K562 (cell line): ENCODE results near the gene RAP1GAP2. TPM values are rescaled to one million over a fixed set of nuclear protein-coding genes. Genes with fewer than 3 reads are reported as not detected.

ENCODE experiments used
- ATAC-seq: fragments of 200-7000 bp; cut with Tn5 transposase; 3 replicates; pipeline ENCODE4 v1.9.1; 2020; ENCODE audit warnings: moderate library complexity
- BruUV-seq: library from RNA; stranded (reverse); fragments of 400-500 nt; replicated peaks from 2 replicates; lab custom pipeline; 2021; lab: Mats Ljungman, UMichigan
- CTCF ChIA-PET: fragments of 300-600 bp; formaldehyde crosslinking; extraction: SDS; loops from one replicate; lab custom pipeline; 2021; ENCODE audit warnings: low intra/inter-chr PET ratio; lab: Yijun Ruan, JAX
- POLR2A ChIA-PET: fragments of 300-600, 350-650 bp; sonication (Branson Sonifier 250); formaldehyde crosslinking; extraction: SDS; loops from one replicate; lab custom pipeline; 2021; ENCODE audit warnings: antibody characterized with exemption, inconsistent platforms; lab: Yijun Ruan, JAX
- DNase-seq, 4 experiments: peaks; one replicate each; pipeline versions ENCODE4 v3.0.0 to v3.0.0-alpha.2; 2011 to 2018; ENCODE audit warnings: low spot score in 3 of 4, mixed read lengths in 3 of 4; ENCODE audit errors: extremely low read depth in 1 of 4
- FAIRE-seq: peaks from 2 replicates; lab custom pipeline; 2011; peaks lifted over from hg19 to GRCh38; lab: Jason Lieb, UNC
- H2AFZ ChIP-seq: 2 replicates; pipeline ENCODE4 v1.6.0; 2011; ENCODE audit warnings: low read depth, low read length, control low read depth, inconsistent platforms
- H3K27ac ChIP-seq: fragments of 200-600 bp; 3 replicates; pipeline ENCODE4 v1.8.0; 2011; ENCODE audit warnings: low read depth, mild to moderate bottlenecking, control low read depth, inconsistent platforms, low read length, moderate library complexity, mixed read lengths; ENCODE audit errors: extremely low read depth
- H3K27me3 ChIP-seq, 2 experiments: fragments of 300-600 bp in 1 of 2; 2 replicates in 1 of 2; 3 replicates in 1 of 2; pipeline versions ENCODE4 v1.6.0 to v1.8.0; 2011; ENCODE audit warnings: inconsistent platforms in 2 of 2, low read length in 2 of 2, mild to moderate bottlenecking in 1 of 2, mixed read lengths in 1 of 2, moderate library complexity in 1 of 2; ENCODE audit not compliant: control insufficient read depth in 2 of 2, insufficient read depth in 2 of 2
- H3K36me3 ChIP-seq: fragments of 300-600 bp; 3 replicates; pipeline ENCODE4 v1.8.0; 2011; ENCODE audit warnings: mild to moderate bottlenecking, low read length, inconsistent platforms; ENCODE audit not compliant: control insufficient read depth, insufficient read depth
- H3K4me1 ChIP-seq, 2 experiments: fragments of 200-600 bp in 1 of 2; replicated peaks in 1 of 2; 2 replicates in 1 of 2; 3 replicates in 1 of 2; pipeline versions ENCODE4 v1.5.1 to v1.8.0; 2011; ENCODE audit warnings: inconsistent platforms in 2 of 2, low read length in 2 of 2, mild to moderate bottlenecking in 1 of 2, mixed read lengths in 1 of 2, moderate library complexity in 1 of 2; ENCODE audit not compliant: control insufficient read depth in 2 of 2, insufficient read depth in 2 of 2
- H3K4me2 ChIP-seq: 2 replicates; pipeline ENCODE4 v1.6.1; 2011; ENCODE audit warnings: low read length, control low read depth, inconsistent platforms, mixed read lengths; ENCODE audit not compliant: insufficient read depth
- H3K4me3 ChIP-seq: fragments of 200-600 bp; sonication (generic), shearing (Covaris generic); 2 replicates; pipeline ENCODE4 v1.5.1; 2016; ENCODE audit warnings: control low read depth, inconsistent platforms
- H3K79me2 ChIP-seq: fragments of 200-600 bp; 3 replicates; pipeline ENCODE4 v1.8.0; 2011; ENCODE audit warnings: low read length, inconsistent platforms; ENCODE audit not compliant: control insufficient read depth, insufficient read depth
- H3K9ac ChIP-seq, 2 experiments: 2 replicates each; pipeline versions ENCODE4 v1.6.0 to v1.6.1; 2011; ENCODE audit warnings: low read depth in 2 of 2, low read length in 2 of 2, control low read depth in 1 of 2, inconsistent platforms in 1 of 2, mild to moderate bottlenecking in 1 of 2, mixed read lengths in 1 of 2; ENCODE audit not compliant: insufficient read depth in 1 of 2
- H3K9me1 ChIP-seq: one replicate; pipeline ENCODE4 v1.6.0; 2011; ENCODE audit warnings: inconsistent platforms, mild to moderate bottlenecking, low read length, moderate library complexity; ENCODE audit not compliant: control insufficient read depth, insufficient read depth
- H3K9me3 ChIP-seq: replicated peaks from 2 replicates; pipeline ENCODE4 v1.5.1; 2011; ENCODE audit warnings: low read depth, low read length, inconsistent platforms; ENCODE audit not compliant: control insufficient read depth, insufficient read depth
- H4K20me1 ChIP-seq: replicated peaks from 2 replicates; pipeline ENCODE4 v1.6.1; 2011; ENCODE audit warnings: low read length, inconsistent platforms, mixed read lengths; ENCODE audit not compliant: control insufficient read depth, insufficient read depth
- TCFL5 ChIP-seq: fragments of 250-450 bp; sonication (Bioruptor Pico); conservative IDR thresholded peaks from 2 replicates; pipeline ENCODE4 v1.6.1; 2021; ENCODE audit warnings: mild to moderate bottlenecking, moderate library complexity, matching md5 sums
- TEAD2 ChIP-seq: fragments of 450-650 bp; IDR thresholded peaks from 2 replicates; pipeline ENCODE4 v1.6.1; 2016; ENCODE audit warnings: missing genetic modification characterization, control low read depth, missing compliant biosample characterization
- ZNF253 ChIP-seq: fragments of 250-450 bp; sonication (Bioruptor Pico); conservative IDR thresholded peaks from 2 replicates; pipeline ENCODE4 v1.6.1; 2021; ENCODE audit warnings: mild to moderate bottlenecking
- WGBS: fragments of 100-300 bp; shearing (Covaris generic); methylation state at CpG from one replicate; pipeline ENCODE4 v1.1.6; 2016; ENCODE audit warnings: low coverage, mixed read lengths; ENCODE audit not compliant: insufficient coverage; ENCODE audit errors: missing lambda C conversion rate; 5-methylcytosine and 5-hydroxymethylcytosine counted together
- in situ Hi-C: fragments of 300-500 bp; cut with MboI; formaldehyde crosslinking; loops from 4 replicates; pipeline ENCODE4 v1.15.0; 2018; ENCODE audit warnings: inconsistent platforms, mixed read lengths
- intact Hi-C: fragments of 100-400 bp; cut with micrococcal nuclease; formaldehyde crosslinking; loops from 2 replicates; pipeline ENCODE4 v1.14.2; 2022
- polyA plus RNA-seq, 8 experiments: library from polyadenylated mRNA; depleted of rRNA in 4 of 8; stranded (reverse) in 5 of 8; unstranded in 3 of 8; fragments of >200 nt; fragmentation: Nextera tagmentation in 2 of 8; fragmentation: Illumina TruSeq in 1 of 8; extraction: Ambion mirVana in 2 of 8; extraction: Trizol in 1 of 8; gene quantifications; 2 replicates each; pipeline versions ENCODE4 v1.2.1 to v1.2.3, GENCODE V29; 2011 to 2014; ENCODE audit warnings: inconsistent platforms in 1 of 8, missing spikeins in 1 of 8
- total RNA-seq, 7 experiments: library from RNA; depleted of rRNA in 6 of 7; stranded (reverse); fragments of >200 nt in 6 of 7; fragmentation: Illumina TruSeq in 2 of 7; extraction: Trizol in 2 of 7; gene quantifications; 2 replicates each; pipeline versions ENCODE4 v1.2.1 to v1.2.3, GENCODE V29; 2011 to 2021; ENCODE audit warnings: low replicate concordance in 1 of 7
- TF ChIP-seq, protein P1 (sequence below): fragments of 200-600 bp; sonication (generic); IDR thresholded peaks from one replicate; pipeline ENCODE4 v1.6.1; 2012; ENCODE audit warnings: mild to moderate bottlenecking, low read depth, low read length, inconsistent platforms

RAP1GAP2 gene
- total and polyA plus RNA-seq, 9 of the 15 experiments (the other 6 are each of a cell fraction or from before 2014, with no cell fraction given), result 0.01 to 1.3 (median 0.42) TPM; not detected in 1

- Histone ChIP-seq H3K27me3 (peaks cover 0 to 27% of the 10 kb centered on the region in 2 experiments; a peak in 4 of 5 replicates), H3K4me3 (no peak overlapping the region), H3K36me3 (no peaks in the 10 kb centered on the region), H3K4me2 (no peak overlapping the region), H2AFZ (no peak overlapping the region), H4K20me1 (no peaks in the 10 kb centered on the region), H3K4me1 (no peaks in the 10 kb centered on the region), H3K9ac (no peak overlapping the region), H3K27ac (no peak overlapping the region), H3K9me3 (no peaks in the 10 kb centered on the region), H3K9me1 (no peaks in the 10 kb centered on the region), H3K79me2 (no peaks in the 10 kb centered on the region)
- TF ChIP-seq ZNF253 (CRISPR knock-in tag), result no peak
- TF ChIP-seq TEAD2 (tag), result no peak
- TF ChIP-seq, protein P1, sequence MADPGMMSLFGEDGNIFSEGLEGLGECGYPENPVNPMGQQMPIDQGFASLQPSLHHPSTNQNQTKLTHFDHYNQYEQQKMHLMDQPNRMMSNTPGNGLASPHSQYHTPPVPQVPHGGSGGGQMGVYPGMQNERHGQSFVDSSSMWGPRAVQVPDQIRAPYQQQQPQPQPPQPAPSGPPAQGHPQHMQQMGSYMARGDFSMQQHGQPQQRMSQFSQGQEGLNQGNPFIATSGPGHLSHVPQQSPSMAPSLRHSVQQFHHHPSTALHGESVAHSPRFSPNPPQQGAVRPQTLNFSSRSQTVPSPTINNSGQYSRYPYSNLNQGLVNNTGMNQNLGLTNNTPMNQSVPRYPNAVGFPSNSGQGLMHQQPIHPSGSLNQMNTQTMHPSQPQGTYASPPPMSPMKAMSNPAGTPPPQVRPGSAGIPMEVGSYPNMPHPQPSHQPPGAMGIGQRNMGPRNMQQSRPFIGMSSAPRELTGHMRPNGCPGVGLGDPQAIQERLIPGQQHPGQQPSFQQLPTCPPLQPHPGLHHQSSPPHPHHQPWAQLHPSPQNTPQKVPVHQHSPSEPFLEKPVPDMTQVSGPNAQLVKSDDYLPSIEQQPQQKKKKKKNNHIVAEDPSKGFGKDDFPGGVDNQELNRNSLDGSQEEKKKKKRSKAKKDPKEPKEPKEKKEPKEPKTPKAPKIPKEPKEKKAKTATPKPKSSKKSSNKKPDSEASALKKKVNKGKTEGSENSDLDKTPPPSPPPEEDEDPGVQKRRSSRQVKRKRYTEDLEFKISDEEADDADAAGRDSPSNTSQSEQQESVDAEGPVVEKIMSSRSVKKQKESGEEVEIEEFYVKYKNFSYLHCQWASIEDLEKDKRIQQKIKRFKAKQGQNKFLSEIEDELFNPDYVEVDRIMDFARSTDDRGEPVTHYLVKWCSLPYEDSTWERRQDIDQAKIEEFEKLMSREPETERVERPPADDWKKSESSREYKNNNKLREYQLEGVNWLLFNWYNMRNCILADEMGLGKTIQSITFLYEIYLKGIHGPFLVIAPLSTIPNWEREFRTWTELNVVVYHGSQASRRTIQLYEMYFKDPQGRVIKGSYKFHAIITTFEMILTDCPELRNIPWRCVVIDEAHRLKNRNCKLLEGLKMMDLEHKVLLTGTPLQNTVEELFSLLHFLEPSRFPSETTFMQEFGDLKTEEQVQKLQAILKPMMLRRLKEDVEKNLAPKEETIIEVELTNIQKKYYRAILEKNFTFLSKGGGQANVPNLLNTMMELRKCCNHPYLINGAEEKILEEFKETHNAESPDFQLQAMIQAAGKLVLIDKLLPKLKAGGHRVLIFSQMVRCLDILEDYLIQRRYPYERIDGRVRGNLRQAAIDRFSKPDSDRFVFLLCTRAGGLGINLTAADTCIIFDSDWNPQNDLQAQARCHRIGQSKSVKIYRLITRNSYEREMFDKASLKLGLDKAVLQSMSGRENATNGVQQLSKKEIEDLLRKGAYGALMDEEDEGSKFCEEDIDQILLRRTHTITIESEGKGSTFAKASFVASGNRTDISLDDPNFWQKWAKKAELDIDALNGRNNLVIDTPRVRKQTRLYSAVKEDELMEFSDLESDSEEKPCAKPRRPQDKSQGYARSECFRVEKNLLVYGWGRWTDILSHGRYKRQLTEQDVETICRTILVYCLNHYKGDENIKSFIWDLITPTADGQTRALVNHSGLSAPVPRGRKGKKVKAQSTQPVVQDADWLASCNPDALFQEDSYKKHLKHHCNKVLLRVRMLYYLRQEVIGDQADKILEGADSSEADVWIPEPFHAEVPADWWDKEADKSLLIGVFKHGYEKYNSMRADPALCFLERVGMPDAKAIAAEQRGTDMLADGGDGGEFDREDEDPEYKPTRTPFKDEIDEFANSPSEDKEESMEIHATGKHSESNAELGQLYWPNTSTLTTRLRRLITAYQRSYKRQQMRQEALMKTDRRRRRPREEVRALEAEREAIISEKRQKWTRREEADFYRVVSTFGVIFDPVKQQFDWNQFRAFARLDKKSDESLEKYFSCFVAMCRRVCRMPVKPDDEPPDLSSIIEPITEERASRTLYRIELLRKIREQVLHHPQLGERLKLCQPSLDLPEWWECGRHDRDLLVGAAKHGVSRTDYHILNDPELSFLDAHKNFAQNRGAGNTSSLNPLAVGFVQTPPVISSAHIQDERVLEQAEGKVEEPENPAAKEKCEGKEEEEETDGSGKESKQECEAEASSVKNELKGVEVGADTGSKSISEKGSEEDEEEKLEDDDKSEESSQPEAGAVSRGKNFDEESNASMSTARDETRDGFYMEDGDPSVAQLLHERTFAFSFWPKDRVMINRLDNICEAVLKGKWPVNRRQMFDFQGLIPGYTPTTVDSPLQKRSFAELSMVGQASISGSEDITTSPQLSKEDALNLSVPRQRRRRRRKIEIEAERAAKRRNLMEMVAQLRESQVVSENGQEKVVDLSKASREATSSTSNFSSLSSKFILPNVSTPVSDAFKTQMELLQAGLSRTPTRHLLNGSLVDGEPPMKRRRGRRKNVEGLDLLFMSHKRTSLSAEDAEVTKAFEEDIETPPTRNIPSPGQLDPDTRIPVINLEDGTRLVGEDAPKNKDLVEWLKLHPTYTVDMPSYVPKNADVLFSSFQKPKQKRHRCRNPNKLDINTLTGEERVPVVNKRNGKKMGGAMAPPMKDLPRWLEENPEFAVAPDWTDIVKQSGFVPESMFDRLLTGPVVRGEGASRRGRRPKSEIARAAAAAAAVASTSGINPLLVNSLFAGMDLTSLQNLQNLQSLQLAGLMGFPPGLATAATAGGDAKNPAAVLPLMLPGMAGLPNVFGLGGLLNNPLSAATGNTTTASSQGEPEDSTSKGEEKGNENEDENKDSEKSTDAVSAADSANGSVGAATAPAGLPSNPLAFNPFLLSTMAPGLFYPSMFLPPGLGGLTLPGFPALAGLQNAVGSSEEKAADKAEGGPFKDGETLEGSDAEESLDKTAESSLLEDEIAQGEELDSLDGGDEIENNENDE, result no peak
- TF ChIP-seq TCFL5 (CRISPR knock-in tag), result no peak
- in situ Hi-C loops, result no loop called here
- intact Hi-C loops, result no loop called here
- no TSS peak for BruUV-seq
- ChIA-PET CTCF (no interaction called here), POLR2A (interaction anchor here (0.7 kb wide), 1 partner anchor 21 kb away, joined by 4 read pairs; no protein-coding TSS in a partner anchor)
- WGBS, result 3% methylated on average over 6 of the region's 9 CpGs
- DNase-seq (no peak), ATAC-seq (no peak), FAIRE-seq (no peak)
These were observed 75.5 kb downstream of the RAP1GAP2 start for GRCh38 chr17:2871720-2872119.
